ENCODE measurements around the gene POLR3K.
"Not testable (repeated sequence)": the region's sequence is repeated elsewhere in the genome, so short reads cannot be mapped to it uniquely, and the experiment has no call there.

POLR3K gene

DNA sequence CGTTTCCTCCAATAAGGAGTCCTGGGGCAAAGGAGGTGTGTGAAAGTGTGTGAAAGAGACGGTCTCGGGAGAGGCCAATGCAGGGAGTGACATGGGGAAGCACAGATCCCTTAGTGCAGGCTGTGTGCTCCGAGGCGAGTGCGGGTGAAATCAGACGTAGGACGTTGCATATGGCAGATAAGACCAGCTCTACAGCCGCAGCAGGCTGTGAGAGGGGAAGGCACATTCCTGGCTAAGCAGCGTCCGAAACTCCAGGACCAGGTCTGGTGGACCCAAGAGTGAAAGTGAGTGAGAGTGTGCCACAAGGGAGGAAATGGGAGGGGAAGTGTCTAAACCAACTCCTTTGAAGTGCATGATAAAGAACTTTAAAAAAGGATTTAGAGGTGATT lies 11.3 kb downstream of the POLR3K start:
- no peak for DNase-seq

DNA sequence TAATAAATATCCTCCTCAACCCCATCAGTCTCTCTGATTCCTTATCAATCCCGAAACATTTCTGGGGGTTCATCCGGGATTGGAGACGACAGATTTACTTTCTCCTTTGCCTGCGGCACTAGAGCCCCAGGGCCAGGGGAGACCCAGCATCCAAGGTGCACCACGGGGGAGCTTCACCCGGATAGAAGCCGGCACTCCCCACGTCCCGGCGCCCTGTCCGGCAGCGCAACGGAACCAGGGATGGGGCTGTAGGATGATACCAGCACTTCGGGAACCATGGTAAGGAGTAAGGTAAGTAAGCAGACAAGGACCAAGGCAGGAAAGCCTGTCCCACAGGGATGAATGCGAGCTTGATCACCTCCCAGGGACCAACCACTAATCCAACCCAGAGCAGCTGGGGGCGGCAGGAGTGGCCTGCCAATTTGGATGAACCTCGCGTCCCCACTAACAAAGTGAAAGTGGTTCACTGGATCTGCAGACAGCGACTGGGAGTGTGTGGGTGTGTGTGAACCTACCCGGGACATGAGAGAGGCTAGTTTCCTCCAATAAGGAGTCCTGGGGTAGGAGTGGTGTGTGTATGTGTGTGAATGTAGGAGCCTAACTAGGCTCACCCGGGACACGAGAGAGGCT lies 11.9 kb downstream of the POLR3K start:
- DNase-seq, result no peak

GRCh38 chr16:38941-39892 lies 14.2 kb downstream of the POLR3K start:
- no peak for DNase-seq

GRCh38 chr16:38206-38605 lies 15.2 kb downstream of the POLR3K start:
- DNase-seq, result not testable (repeated sequence)

DNA sequence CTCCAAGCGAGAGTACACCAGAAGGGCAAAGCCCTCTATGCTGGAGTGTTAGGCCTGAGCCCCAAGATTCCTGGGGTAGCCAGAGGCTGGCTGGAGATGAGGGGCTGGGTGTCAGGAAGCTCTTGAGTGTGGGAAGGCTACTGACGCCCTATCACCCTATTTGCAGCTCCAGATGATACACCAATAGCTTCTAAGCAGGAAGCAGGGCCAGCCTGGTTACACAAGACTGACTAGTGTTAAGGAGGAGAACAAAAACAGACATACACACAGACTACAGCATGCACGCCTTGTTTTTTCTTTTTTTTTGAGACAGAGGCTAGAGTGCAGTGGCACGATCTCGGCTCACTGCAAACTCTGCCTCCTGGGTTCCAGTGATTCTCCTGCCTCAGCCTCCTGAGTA lies 15.9 kb downstream of the POLR3K start:
- DNase-seq, result no peak

- no peak for DNase-seq
These were observed 16.9 kb downstream of the POLR3K start for GRCh38 chr16:36336-36984.

- no peak for DNase-seq
These were observed 17.6 kb downstream of the POLR3K start for GRCh38 chr16:35678-36305.

- DNase-seq, result no peak
These were observed 18.3 kb downstream of the POLR3K start for GRCh38 chr16:35011-35677.

GRCh38 chr16:34648-34987 lies 18.8 kb downstream of the POLR3K start:
- no peak for DNase-seq

DNA sequence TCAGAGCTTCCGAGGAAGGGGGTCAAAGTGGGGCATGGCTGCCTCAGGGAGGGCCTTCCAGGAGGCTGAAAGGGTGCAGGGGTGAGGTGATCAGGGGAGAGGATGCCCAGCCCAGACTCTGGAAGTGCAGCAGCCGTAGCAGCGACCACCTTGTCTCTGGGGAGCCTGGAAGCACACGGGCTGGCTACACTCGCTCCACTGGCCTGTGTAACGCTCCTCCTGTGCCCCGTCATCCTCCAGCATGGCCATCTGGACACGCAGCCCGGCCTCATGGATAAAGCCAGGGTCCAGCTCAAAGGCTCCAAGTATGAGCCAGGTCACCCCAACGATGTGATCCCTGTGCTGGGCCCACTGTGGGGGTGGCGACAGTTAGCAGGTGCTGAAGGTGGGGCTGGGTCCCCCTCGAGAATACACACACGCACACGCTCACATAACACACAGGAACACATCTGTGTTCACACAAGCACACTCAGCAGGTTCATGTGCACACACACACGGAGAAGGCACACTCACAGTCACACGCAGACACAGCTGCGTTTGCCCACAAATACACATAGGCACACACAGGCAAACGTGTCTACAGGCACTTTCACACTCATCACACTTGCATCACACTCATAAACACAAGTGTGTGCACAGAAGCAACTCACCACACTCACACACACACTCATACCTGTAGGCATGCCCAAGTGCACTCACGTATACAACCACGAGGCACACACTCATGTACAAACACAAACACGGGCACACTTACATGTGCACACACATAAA lies 19.3 kb downstream of the POLR3K start:
- DNase-seq, result no peak

- not testable (repeated sequence) for DNase-seq
These were observed 20.1 kb downstream of the POLR3K start for GRCh38 chr16:33154-33876.

GRCh38 chr16:30627-31026 lies 22.8 kb downstream of the POLR3K start:
- not testable (repeated sequence) for DNase-seq

GRCh38 chr16:25926-26348 lies 27.5 kb downstream of the POLR3K start:
- not testable (repeated sequence) for DNase-seq

GRCh38 chr16:24151-24550 lies 29.3 kb downstream of the POLR3K start:
- not testable (repeated sequence) for DNase-seq

GRCh38 chr16:20886-21285 lies 32.5 kb downstream of the POLR3K start:
- not testable (repeated sequence) for DNase-seq

DNA sequence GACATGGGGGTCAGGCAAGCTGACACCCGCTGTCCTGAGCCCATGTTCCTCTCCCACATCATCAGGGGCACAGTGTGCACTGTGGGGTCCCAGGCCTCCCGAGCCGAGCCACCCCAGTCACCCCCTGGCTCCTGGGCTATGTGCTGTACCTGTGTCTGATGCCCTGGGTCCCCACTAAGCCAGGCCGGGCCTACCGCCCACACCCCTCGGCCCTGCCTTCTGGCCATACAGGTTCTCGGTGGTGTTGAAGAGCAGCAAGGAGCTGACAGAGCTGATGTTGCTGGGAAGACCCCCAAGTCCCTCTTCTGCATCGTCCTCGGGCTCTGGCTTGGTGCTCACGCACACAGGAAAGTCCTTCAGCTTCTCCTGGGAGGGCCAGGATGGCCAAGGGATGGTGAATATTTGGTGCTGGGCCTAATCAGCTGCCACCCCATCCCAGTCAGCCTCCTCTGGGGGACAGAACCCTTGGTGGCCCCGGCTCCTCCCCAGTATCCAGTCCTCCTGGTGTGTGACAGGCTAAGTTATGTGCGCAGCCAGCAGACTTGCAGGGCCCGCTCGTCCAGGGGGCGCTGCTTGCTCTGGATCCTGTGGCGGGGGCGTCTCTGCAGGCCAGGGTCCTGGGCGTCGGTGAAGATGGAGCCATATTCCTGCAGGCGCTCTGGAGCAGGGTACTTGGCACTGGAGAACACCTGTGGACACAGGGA lies 36.2 kb downstream of the POLR3K start:
- DNase-seq, result not testable (repeated sequence)

GRCh38 chr16:10772-11171 lies 42.6 kb downstream of the POLR3K start:
- not testable (repeated sequence) for DNase-seq

GRCh38 chr16:9903-10665 lies 43.3 kb downstream of the POLR3K start:
- DNase-seq, result no peak

All from fibroblast of skin of right quadriceps (primary cell).